H9 (cell line): ENCODE results near the gene CCT3. TPM values are rescaled to one million over a fixed set of nuclear protein-coding genes. Genes with fewer than 3 reads are reported as not detected.

Experiments used
- DNase-seq: peaks from one replicate; pipeline ENCODE4 v3.0.0-alpha.2; 2017
- H2AFZ ChIP-seq: one replicate; pipeline ENCODE4 v1.6.1; 2013; ENCODE audit warnings: mild to moderate bottlenecking, low read length, control low read depth, moderate library complexity
- H2AK5ac ChIP-seq: 2 replicates; pipeline ENCODE4 v1.6.1; 2013; ENCODE audit warnings: low read length, control low read depth, mixed read lengths; ENCODE audit not compliant: insufficient read length
- H2BK120ac ChIP-seq: one replicate; pipeline ENCODE4 v1.6.1; 2013; ENCODE audit warnings: low read depth, mild to moderate bottlenecking, low read length, control low read depth, inconsistent platforms; ENCODE audit not compliant: poor library complexity, severe bottlenecking
- H2BK12ac ChIP-seq: 2 replicates; pipeline ENCODE4 v1.6.1; 2013; ENCODE audit warnings: low read length, control low read depth, mixed read lengths, low read depth; ENCODE audit not compliant: insufficient read length
- H2BK15ac ChIP-seq: 2 replicates; pipeline ENCODE4 v1.6.1; 2013; ENCODE audit warnings: low read depth, low read length, control low read depth
- H2BK20ac ChIP-seq: one replicate; pipeline ENCODE4 v1.6.1; 2013; ENCODE audit warnings: low read depth, mild to moderate bottlenecking, low read length, control low read depth, inconsistent platforms; ENCODE audit not compliant: poor library complexity, severe bottlenecking
- H2BK5ac ChIP-seq: 2 replicates; pipeline ENCODE4 v1.6.1; 2013; ENCODE audit warnings: low read length, control low read depth, mixed read lengths; ENCODE audit not compliant: insufficient read length
- H3K14ac ChIP-seq: 2 replicates; pipeline ENCODE4 v1.6.1; 2013; ENCODE audit warnings: low read length, control low read depth; ENCODE audit not compliant: insufficient read depth
- H3K18ac ChIP-seq: 2 replicates; pipeline ENCODE4 v1.6.1; 2013; ENCODE audit warnings: low read depth, mild to moderate bottlenecking, mixed read lengths, low read length, control low read depth; ENCODE audit not compliant: insufficient read length
- H3K23ac ChIP-seq: 2 replicates; pipeline ENCODE4 v1.6.1; 2013; ENCODE audit warnings: low read length, control low read depth, mixed read lengths, low read depth; ENCODE audit not compliant: insufficient read length
- H3K23me2 ChIP-seq: 2 replicates; pipeline ENCODE4 v1.6.1; 2013; ENCODE audit warnings: low read depth, mild to moderate bottlenecking, mixed read lengths, low read length, control low read depth; ENCODE audit not compliant: insufficient read length, poor library complexity, severe bottlenecking
- H3K27ac ChIP-seq: 2 replicates; pipeline ENCODE4 v1.5.1; 2013; ENCODE audit warnings: low read length, control low read depth, mixed read lengths, low read depth; ENCODE audit not compliant: insufficient read length
- H3K27me3 ChIP-seq: 2 replicates; pipeline ENCODE4 v1.6.1; 2013; ENCODE audit warnings: low read length, control low read depth, inconsistent platforms; ENCODE audit not compliant: insufficient read depth
- H3K4ac ChIP-seq: 2 replicates; pipeline ENCODE4 v1.6.1; 2013; ENCODE audit warnings: low read depth, mild to moderate bottlenecking, control low read depth, inconsistent platforms, low read length, moderate library complexity
- H3K4me1 ChIP-seq: 2 replicates; pipeline ENCODE4 v1.6.1; 2013; ENCODE audit warnings: low read length, control low read depth, inconsistent platforms; ENCODE audit not compliant: insufficient read depth
- H3K4me2 ChIP-seq: 2 replicates; pipeline ENCODE4 v1.6.1; 2013; ENCODE audit warnings: low read length, control low read depth, mixed read lengths; ENCODE audit not compliant: insufficient read length, insufficient read depth
- H3K56ac ChIP-seq: 2 replicates; pipeline ENCODE4 v1.6.1; 2013; ENCODE audit warnings: low read depth, mild to moderate bottlenecking, mixed read lengths, low read length, control low read depth; ENCODE audit not compliant: insufficient read length
- H3K79me1 ChIP-seq: 2 replicates; pipeline ENCODE4 v1.6.1; 2013; ENCODE audit warnings: low read depth, mild to moderate bottlenecking, moderate library complexity, low read length, control low read depth, inconsistent platforms; ENCODE audit not compliant: insufficient read depth, poor library complexity, severe bottlenecking
- H3K79me2 ChIP-seq: 2 replicates; pipeline ENCODE4 v1.6.1; 2013; ENCODE audit warnings: low read length, control low read depth, inconsistent platforms; ENCODE audit not compliant: insufficient read depth
- H3K9ac ChIP-seq: 2 replicates; pipeline ENCODE4 v1.6.1; 2013; ENCODE audit warnings: low read length, control low read depth, mixed read lengths; ENCODE audit not compliant: insufficient read length; ENCODE audit errors: extremely low read depth
- H3K9me3 ChIP-seq: one replicate; pipeline ENCODE4 v1.6.1; 2013; ENCODE audit warnings: low read depth, low read length, inconsistent platforms; ENCODE audit not compliant: control insufficient read depth
- H3T11ph ChIP-seq: one replicate; pipeline ENCODE4 v1.6.1; 2013; ENCODE audit warnings: mild to moderate bottlenecking, low read length, control low read depth, inconsistent platforms
- H4K20me1 ChIP-seq: one replicate; pipeline ENCODE4 v1.6.1; 2013; ENCODE audit not compliant: control insufficient read depth, insufficient read length, insufficient read depth
- H4K5ac ChIP-seq: 2 replicates; pipeline ENCODE4 v1.6.1; 2013; ENCODE audit warnings: low read depth, mild to moderate bottlenecking, mixed read lengths, low read length, control low read depth; ENCODE audit not compliant: insufficient read length
- H4K8ac ChIP-seq: replicated peaks from 2 replicates; pipeline ENCODE4 v1.6.1; 2013; ENCODE audit warnings: low read length, control low read depth, mixed read lengths, low read depth; ENCODE audit not compliant: insufficient read length
- H4K91ac ChIP-seq: 2 replicates; pipeline ENCODE4 v1.6.1; 2013; ENCODE audit warnings: low read depth, mild to moderate bottlenecking, moderate library complexity, mixed read lengths, low read length, control low read depth; ENCODE audit not compliant: insufficient read length
- H3K27ac Mint-ChIP-seq, 3 experiments: 2 replicates in 2 of 3; 3 replicates in 1 of 3; pipeline ENCODE4 v1.8.0; 2020 to 2021; ENCODE audit warnings: mixed read lengths in 3 of 3, mild to moderate bottlenecking in 1 of 3, moderate library complexity in 1 of 3
- H3K27me3 Mint-ChIP-seq: 2 replicates; pipeline ENCODE4 v1.8.0; 2021; ENCODE audit warnings: low read depth, mild to moderate bottlenecking, moderate library complexity, mixed read lengths
- H3K36me3 Mint-ChIP-seq, 3 experiments: 2 replicates in 2 of 3; 3 replicates in 1 of 3; pipeline ENCODE4 v1.8.0; 2020 to 2021; ENCODE audit warnings: low read depth in 3 of 3, mixed read lengths in 3 of 3; ENCODE audit not compliant: insufficient read depth in 1 of 3
- H3K4me1 Mint-ChIP-seq, 2 experiments: 2 replicates each; pipeline ENCODE4 v1.8.0; 2020; ENCODE audit warnings: mixed read lengths in 2 of 2
- H3K4me3 Mint-ChIP-seq, 2 experiments: 2 replicates in 1 of 2; 3 replicates in 1 of 2; pipeline ENCODE4 v1.8.0; 2020 to 2021; ENCODE audit warnings: mild to moderate bottlenecking in 2 of 2, mixed read lengths in 2 of 2, moderate library complexity in 1 of 2
- H3K9me3 Mint-ChIP-seq, 2 experiments: 2 replicates in 1 of 2; 3 replicates in 1 of 2; pipeline ENCODE4 v1.8.0; 2020; ENCODE audit warnings: mild to moderate bottlenecking in 2 of 2, mixed read lengths in 2 of 2, moderate library complexity in 1 of 2
- WGBS: extraction: QIAGEN DNeasy Blood & Tissue Kit; methylation state at CpG from one replicate; pipeline ENCODE4 v1.1.7; 2013; ENCODE audit warnings: missing lambda C conversion rate, low lambda C conversion rate, mixed read lengths; ENCODE audit not compliant: insufficient read length; ENCODE audit errors: extremely low coverage; 5-methylcytosine and 5-hydroxymethylcytosine counted together
- total RNA-seq: library from RNA; stranded (reverse); gene quantifications from 2 replicates; pipeline ENCODE4 v1.2.1, GENCODE V29; 2021
- TF ChIP-seq, protein P1 (sequence below): fragments of 200-600 bp; sonication (generic); conservative IDR thresholded peaks from 3 replicates; pipeline ENCODE4 v1.8.0; 2021; ENCODE audit warnings: antibody characterized with exemption, mild to moderate bottlenecking

Gene CCT3
- total RNA-seq, 1 experiment from 2014 or later: 524 TPM

GRCh38 chr1:156360534-156360933 is 22.4 kb upstream of the CCT3 start:
- Histone ChIP-seq H2AFZ (no peak overlapping the region), H4K8ac (no peak overlapping the region), H3K4me2 (no peak overlapping the region), H3K14ac (no peak overlapping the region), H4K20me1 (no peaks in the 10 kb centered on the region), H2AK5ac (no peak overlapping the region), H2BK5ac (no peak overlapping the region), H3K27me3 (no peaks in the 10 kb centered on the region), H2BK20ac (no peak overlapping the region), H3K9ac (no peak overlapping the region), H3K56ac (no peak overlapping the region), H4K5ac (no peak overlapping the region), H3T11ph (no peak overlapping the region), H3K23me2 (no peaks in the 10 kb centered on the region), H3K4ac (no peak overlapping the region), H2BK12ac (no peak overlapping the region), H3K4me1 (no peaks in the 10 kb centered on the region), H2BK120ac (no peak overlapping the region), H3K79me2 (no peaks in the 10 kb centered on the region), H3K79me1 (no peaks in the 10 kb centered on the region), H3K23ac (no peak overlapping the region), H3K9me3 (no peaks in the 10 kb centered on the region), H3K27ac (no peak overlapping the region), H3K18ac (no peak overlapping the region), H4K91ac (no peak overlapping the region), H2BK15ac (no peak overlapping the region)
- peaks cover 15 to 19% of the 10 kb centered on the region in 2 experiments for H3K4me1 Mint-ChIP-seq
- peaks cover 29% of the 10 kb centered on the region for H3K27me3 Mint-ChIP-seq
- WGBS: no CpG with 5 or more reads among the region's 11 CpGs
- peaks cover 0 to 3% of the 10 kb centered on the region in 2 experiments; a peak in 2 of 5 replicates for H3K9me3 Mint-ChIP-seq
- DNase-seq: no peak
- H3K4me3 Mint-ChIP-seq: no peak overlapping the region
- H3K27ac Mint-ChIP-seq: no peak overlapping the region
- H3K36me3 Mint-ChIP-seq: no peaks in the 10 kb centered on the region
- TF ChIP-seq, protein P1, sequence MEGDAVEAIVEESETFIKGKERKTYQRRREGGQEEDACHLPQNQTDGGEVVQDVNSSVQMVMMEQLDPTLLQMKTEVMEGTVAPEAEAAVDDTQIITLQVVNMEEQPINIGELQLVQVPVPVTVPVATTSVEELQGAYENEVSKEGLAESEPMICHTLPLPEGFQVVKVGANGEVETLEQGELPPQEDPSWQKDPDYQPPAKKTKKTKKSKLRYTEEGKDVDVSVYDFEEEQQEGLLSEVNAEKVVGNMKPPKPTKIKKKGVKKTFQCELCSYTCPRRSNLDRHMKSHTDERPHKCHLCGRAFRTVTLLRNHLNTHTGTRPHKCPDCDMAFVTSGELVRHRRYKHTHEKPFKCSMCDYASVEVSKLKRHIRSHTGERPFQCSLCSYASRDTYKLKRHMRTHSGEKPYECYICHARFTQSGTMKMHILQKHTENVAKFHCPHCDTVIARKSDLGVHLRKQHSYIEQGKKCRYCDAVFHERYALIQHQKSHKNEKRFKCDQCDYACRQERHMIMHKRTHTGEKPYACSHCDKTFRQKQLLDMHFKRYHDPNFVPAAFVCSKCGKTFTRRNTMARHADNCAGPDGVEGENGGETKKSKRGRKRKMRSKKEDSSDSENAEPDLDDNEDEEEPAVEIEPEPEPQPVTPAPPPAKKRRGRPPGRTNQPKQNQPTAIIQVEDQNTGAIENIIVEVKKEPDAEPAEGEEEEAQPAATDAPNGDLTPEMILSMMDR: no peak
